Urothelium cell line (cell line): ENCODE measurements around the gene DNAAF1.

ENCODE experiments used
- DNase-seq: peaks from one replicate; pipeline ENCODE4 v3.0.0; 2011; ENCODE audit warnings: low spot score, mixed read lengths
- FAIRE-seq: peaks from 2 replicates; lab custom pipeline; 2011; peaks lifted over from hg19 to GRCh38; lab: Jason Lieb, UNC

The DNAAF1 gene

GRCh38 chr16:84159007-84159406, 13.9 kb downstream of the DNAAF1 start:
- FAIRE-seq: no peak
- DNase-seq: no peak

GRCh38 chr16:84159800-84160199, 14.7 kb downstream of the DNAAF1 start:
- FAIRE-seq (no peak), DNase-seq (no peak)

- FAIRE-seq: no peak
Observed at GRCh38 chr16:84161037-84161436, 15.9 kb downstream of the DNAAF1 start.

GRCh38 chr16:84161801-84162200, 16.7 kb downstream of the DNAAF1 start:
- DNase-seq: no peak
- no peak for FAIRE-seq

More at GRCh38 chr16:84161037-84161436, 15.9 kb downstream of the DNAAF1 start:
- DNase-seq: no peak

- FAIRE-seq: no peak
- no peak for DNase-seq
Observed at GRCh38 chr16:84165746-84166145, 20.6 kb downstream of the DNAAF1 start.

- DNase-seq (no peak), FAIRE-seq (no peak)
Observed at GRCh38 chr16:84166796-84167695, 21.9 kb downstream of the DNAAF1 start.

- DNase-seq (no peak), FAIRE-seq (no peak)
Observed at GRCh38 chr16:84169765-84170310, 24.7 kb downstream of the DNAAF1 start.

- DNase-seq: no peak
- FAIRE-seq: no peak
Observed at GRCh38 chr16:84174396-84174795, 29.3 kb downstream of the DNAAF1 start.

- FAIRE-seq: peak; percentile 50
- peak; percentile 80 for DNase-seq
Observed at GRCh38 chr16:84175350-84176081, 30.4 kb downstream of the DNAAF1 start.

GRCh38 chr16:84176192-84177053, 31.3 kb downstream of the DNAAF1 start:
- no peak for FAIRE-seq
- no peak for DNase-seq

- DNase-seq: no peak
- no peak for FAIRE-seq
Observed at GRCh38 chr16:84177741-84178073, 32.6 kb downstream of the DNAAF1 start.

GRCh38 chr16:84178146-84178765, 33.1 kb downstream of the DNAAF1 start:
- FAIRE-seq: no peak
- DNase-seq: no peak

- no peak for FAIRE-seq
- no peak for DNase-seq
Observed at GRCh38 chr16:84178892-84179611, 33.9 kb downstream of the DNAAF1 start.

- DNase-seq (no peak), FAIRE-seq (no peak)
Observed at GRCh38 chr16:84179612-84180320, 34.7 kb downstream of the DNAAF1 start.

GRCh38 chr16:84180519-84181140, 35.5 kb downstream of the DNAAF1 start:
- no peak for DNase-seq
- FAIRE-seq: no peak

- DNase-seq (no peak), FAIRE-seq (no peak)
Observed at GRCh38 chr16:84181144-84181915, 36.2 kb downstream of the DNAAF1 start.

GRCh38 chr16:84182104-84182503, 37.0 kb downstream of the DNAAF1 start:
- no peak for DNase-seq

More at GRCh38 chr16:84182104-84182503, 37.0 kb downstream of the DNAAF1 start:
- no peak for FAIRE-seq
